Neural cell (in vitro differentiated cells): ENCODE data around the gene SLC9A1. TPM values are rescaled to one million over a fixed set of nuclear protein-coding genes. Genes with fewer than 3 reads are reported as not detected.

Experiments used
- H2AFZ ChIP-seq: fragments of 200-600, 300-800 bp; sonication (generic), shearing (Covaris generic); 2 replicates; pipeline ENCODE4 v1.6.0; 2014; ENCODE audit warnings: low read depth, mild to moderate bottlenecking, antibody characterized with exemption, low read length, moderate library complexity
- H3F3A ChIP-seq: fragments of 200-600 bp; shearing (Covaris generic); 2 replicates; pipeline ENCODE4 v1.6.1; 2016; ENCODE audit warnings: mild to moderate bottlenecking, moderate library complexity, mixed read lengths, antibody characterized with exemption, low read length; ENCODE audit not compliant: insufficient read depth, poor library complexity, severe bottlenecking
- H3K27ac ChIP-seq: fragments of 200-600, 300-800 bp; sonication (generic), shearing (Covaris generic); 2 replicates; pipeline ENCODE4 v1.5.1; 2014; ENCODE audit warnings: mild to moderate bottlenecking, low read length, moderate library complexity
- H3K27me3 ChIP-seq: fragments of 300-800, 200-600 bp; sonication (generic), shearing (Covaris generic); 2 replicates; pipeline ENCODE4 v1.6.0; 2014; ENCODE audit warnings: mild to moderate bottlenecking, low read depth, low read length, moderate library complexity; ENCODE audit not compliant: insufficient read depth
- H3K36me3 ChIP-seq: fragments of 300-800, 200-600 bp; sonication (generic), shearing (Covaris generic); 2 replicates; pipeline ENCODE4 v1.5.1; 2014; ENCODE audit warnings: mild to moderate bottlenecking, antibody characterized with exemption, low read length, moderate library complexity; ENCODE audit not compliant: insufficient read depth
- H3K4me2 ChIP-seq: fragments of 300-800, 200-600 bp; sonication (generic), shearing (Covaris generic); 2 replicates; pipeline ENCODE4 v1.6.0; 2014; ENCODE audit warnings: mild to moderate bottlenecking, low read length
- H3K4me3 ChIP-seq: fragments of 300-800, 200-600 bp; sonication (generic), shearing (Covaris generic); 2 replicates; pipeline ENCODE4 v1.5.1; 2014; ENCODE audit warnings: mild to moderate bottlenecking, low read length, moderate library complexity
- H3K79me2 ChIP-seq: fragments of 200-600 bp; shearing (Covaris generic); replicated peaks from 2 replicates; pipeline ENCODE4 v1.6.0; 2014; ENCODE audit warnings: mild to moderate bottlenecking, low read length, moderate library complexity; ENCODE audit not compliant: insufficient read depth
- H3K9ac ChIP-seq: fragments of 300-800, 200-600 bp; sonication (generic), shearing (Covaris generic); 2 replicates; pipeline ENCODE4 v1.6.1; 2016; ENCODE audit warnings: mild to moderate bottlenecking, low read length, mixed read lengths
- H3K9me2 ChIP-seq: fragments of 200-600 bp; shearing (Covaris generic); 2 replicates; pipeline ENCODE4 v1.6.1; 2016; ENCODE audit warnings: mild to moderate bottlenecking, low read length, mixed read lengths; ENCODE audit not compliant: insufficient read depth
- H3K9me3 ChIP-seq: fragments of 200-600, 300-800 bp; sonication (generic), shearing (Covaris generic); 2 replicates; pipeline ENCODE4 v1.6.1; 2016; ENCODE audit warnings: mild to moderate bottlenecking, mixed run types, low read length, moderate library complexity, mixed read lengths
- H4K20me1 ChIP-seq: fragments of 200-600 bp; shearing (Covaris generic); 2 replicates; pipeline ENCODE4 v1.6.1; 2016; ENCODE audit warnings: mild to moderate bottlenecking, mixed run types; ENCODE audit not compliant: insufficient read depth
- EP300 ChIP-seq: fragments of 450-650 bp; conservative IDR thresholded peaks from 2 replicates; pipeline ENCODE4 v1.6.1; 2014; ENCODE audit warnings: antibody characterized with exemption, mild to moderate bottlenecking, moderate library complexity; ENCODE audit not compliant: poor library complexity, severe bottlenecking
- EZH2 ChIP-seq: fragments of 200-600, 300-800 bp; shearing (Covaris generic), sonication (generic); IDR thresholded peaks from 2 replicates; pipeline ENCODE4 v1.6.1; 2014; ENCODE audit warnings: antibody characterized with exemption, low read length, borderline replicate concordance, mild to moderate bottlenecking; ENCODE audit not compliant: insufficient read depth, poor library complexity, severe bottlenecking
- MXI1 ChIP-seq: fragments of 450-650 bp; conservative IDR thresholded peaks from 2 replicates; pipeline ENCODE4 v1.6.1; 2014; ENCODE audit warnings: antibody characterized with exemption, mild to moderate bottlenecking; ENCODE audit not compliant: poor library complexity, severe bottlenecking
- POLR2AphosphoS5 ChIP-seq: IDR thresholded peaks from 2 replicates; pipeline ENCODE4 v1.6.1; 2012
- RAD21 ChIP-seq: fragments of 450-650 bp; conservative IDR thresholded peaks from 2 replicates; pipeline ENCODE4 v1.6.1; 2014; ENCODE audit warnings: antibody characterized with exemption, mild to moderate bottlenecking, moderate library complexity
- SMC3 ChIP-seq: fragments of 450-650 bp; conservative IDR thresholded peaks from 2 replicates; pipeline ENCODE4 v1.6.1; 2014; ENCODE audit warnings: antibody characterized with exemption, mild to moderate bottlenecking, moderate library complexity; ENCODE audit not compliant: poor library complexity
- TAF1 ChIP-seq: IDR thresholded peaks from 2 replicates; pipeline ENCODE4 v1.6.1; 2012; ENCODE audit warnings: low read depth
- polyA plus RNA-seq: library from polyadenylated mRNA; depleted of rRNA; stranded (reverse); fragments of >200 nt; gene quantifications from 2 replicates; pipeline ENCODE4 v1.2.3, GENCODE V29; 2014
- TF ChIP-seq, protein P1 (sequence below): fragments of 450-650 bp; IDR thresholded peaks from 2 replicates; pipeline ENCODE4 v1.5.1; 2014; ENCODE audit warnings: antibody characterized with exemption, mild to moderate bottlenecking, moderate library complexity; ENCODE audit not compliant: poor library complexity, severe bottlenecking
- TF ChIP-seq, protein P2 (sequence below): IDR thresholded peaks from 2 replicates; pipeline ENCODE4 v1.6.1; 2012; ENCODE audit warnings: borderline replicate concordance

SLC9A1 gene
- polyA plus RNA-seq, 1 donor from 2014 or later, result 1.5 TPM

DNA sequence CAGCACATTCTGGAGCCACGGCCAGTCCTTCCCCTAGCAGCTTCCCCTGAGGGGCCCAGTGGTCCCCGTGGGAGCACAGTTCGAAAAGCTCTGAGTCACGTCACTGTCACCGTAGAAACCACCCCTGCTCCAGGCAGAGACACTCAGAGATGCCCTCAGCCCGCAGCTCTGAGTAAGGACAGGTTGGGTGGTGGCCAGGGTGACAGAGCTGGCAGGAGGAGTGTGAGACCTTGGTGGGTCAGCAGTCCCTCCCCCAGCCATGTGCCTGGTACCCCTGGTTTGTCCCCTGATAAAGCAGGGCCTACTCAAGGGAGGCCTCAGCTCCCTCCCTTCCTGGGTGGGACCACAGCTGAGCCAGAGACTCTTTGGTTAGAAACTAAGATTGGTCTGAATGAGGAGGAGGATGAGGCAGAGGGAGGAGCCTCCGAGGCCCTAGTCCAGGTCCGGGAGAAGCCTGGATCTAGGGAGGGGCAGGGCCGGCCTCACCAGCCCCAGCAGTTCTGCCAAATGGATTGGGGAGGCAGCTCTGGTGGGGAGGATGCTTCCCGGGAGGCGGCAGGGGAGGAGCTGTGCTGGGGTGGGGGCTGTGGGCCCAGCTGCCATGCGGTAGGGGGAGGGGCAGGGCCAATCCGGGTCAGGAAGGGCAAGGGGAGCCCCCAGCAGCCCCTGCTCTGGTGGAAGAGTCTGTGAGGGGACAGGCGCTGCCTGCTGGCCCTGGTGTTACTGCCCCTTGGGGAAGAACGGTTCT is 55.2 kb downstream of the SLC9A1 start:
- Histone ChIP-seq H3F3A (no peaks in the 10 kb centered on the region), H3K9me3 (no peaks in the 10 kb centered on the region), H3K9ac (peak overlapping the region; percentile 42), H2AFZ (no peak overlapping the region), H3K79me2 (no peaks in the 10 kb centered on the region), H3K27ac (peak overlapping the region; percentile 25), H4K20me1 (no peaks in the 10 kb centered on the region), H3K9me2 (no peaks in the 10 kb centered on the region), H3K27me3 (no peaks in the 10 kb centered on the region), H3K36me3 (no peaks in the 10 kb centered on the region), H3K4me2 (no peak overlapping the region), H3K4me3 (peak overlapping the region; percentile 46)
- TF ChIP-seq EZH2 (no peak), TAF1 (no peak), SMC3 (no peak), MXI1 (no peak), RAD21 (peak; percentile 6)
- TF ChIP-seq, protein P1, sequence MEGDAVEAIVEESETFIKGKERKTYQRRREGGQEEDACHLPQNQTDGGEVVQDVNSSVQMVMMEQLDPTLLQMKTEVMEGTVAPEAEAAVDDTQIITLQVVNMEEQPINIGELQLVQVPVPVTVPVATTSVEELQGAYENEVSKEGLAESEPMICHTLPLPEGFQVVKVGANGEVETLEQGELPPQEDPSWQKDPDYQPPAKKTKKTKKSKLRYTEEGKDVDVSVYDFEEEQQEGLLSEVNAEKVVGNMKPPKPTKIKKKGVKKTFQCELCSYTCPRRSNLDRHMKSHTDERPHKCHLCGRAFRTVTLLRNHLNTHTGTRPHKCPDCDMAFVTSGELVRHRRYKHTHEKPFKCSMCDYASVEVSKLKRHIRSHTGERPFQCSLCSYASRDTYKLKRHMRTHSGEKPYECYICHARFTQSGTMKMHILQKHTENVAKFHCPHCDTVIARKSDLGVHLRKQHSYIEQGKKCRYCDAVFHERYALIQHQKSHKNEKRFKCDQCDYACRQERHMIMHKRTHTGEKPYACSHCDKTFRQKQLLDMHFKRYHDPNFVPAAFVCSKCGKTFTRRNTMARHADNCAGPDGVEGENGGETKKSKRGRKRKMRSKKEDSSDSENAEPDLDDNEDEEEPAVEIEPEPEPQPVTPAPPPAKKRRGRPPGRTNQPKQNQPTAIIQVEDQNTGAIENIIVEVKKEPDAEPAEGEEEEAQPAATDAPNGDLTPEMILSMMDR, result no peak

DNA sequence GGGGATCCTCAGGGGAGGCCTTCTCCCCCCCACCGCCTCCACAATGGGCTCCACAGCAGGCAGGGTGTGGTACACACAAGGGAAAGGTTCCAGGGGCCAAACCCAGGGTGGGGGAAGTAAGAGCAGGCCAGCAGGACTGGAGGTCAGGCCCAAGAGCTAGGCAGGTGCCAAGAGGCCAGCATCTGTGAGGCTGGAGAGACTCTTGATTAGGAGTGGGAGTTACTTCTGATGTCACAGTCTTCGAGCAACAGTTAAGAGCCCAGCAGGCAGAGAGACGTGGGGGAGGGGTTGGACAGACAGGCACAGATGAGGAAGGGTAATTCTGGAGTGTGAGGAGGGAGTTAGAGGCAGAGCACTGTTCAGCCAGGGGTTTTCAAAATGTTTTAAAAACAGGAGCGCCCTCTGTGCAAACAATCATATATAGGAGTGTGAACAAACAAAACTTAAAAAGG is 55.8 kb downstream of the SLC9A1 start:
- no peak overlapping the region for H2AFZ ChIP-seq

More for the DNA sequence above, 55.8 kb downstream of the SLC9A1 start:
- H3K9me2 ChIP-seq, result no peaks in the 10 kb centered on the region
- no peaks in the 10 kb centered on the region for H4K20me1 ChIP-seq
- no peaks in the 10 kb centered on the region for H3K79me2 ChIP-seq
- H3K27ac ChIP-seq, result peak overlapping the region; percentile 25
- no peaks in the 10 kb centered on the region for H3K9me3 ChIP-seq
- peak overlapping the region; percentile 42 for H3K9ac ChIP-seq
- no peaks in the 10 kb centered on the region for H3K36me3 ChIP-seq
- peak overlapping the region; percentile 46 for H3K4me3 ChIP-seq
- H3F3A ChIP-seq, result no peaks in the 10 kb centered on the region
- TF ChIP-seq POLR2AphosphoS5 (no peak), EZH2 (no peak), MXI1 (no peak), EP300 (no peak), RAD21 (peak; percentile 13), SMC3 (no peak)
- TF ChIP-seq, protein P2, sequence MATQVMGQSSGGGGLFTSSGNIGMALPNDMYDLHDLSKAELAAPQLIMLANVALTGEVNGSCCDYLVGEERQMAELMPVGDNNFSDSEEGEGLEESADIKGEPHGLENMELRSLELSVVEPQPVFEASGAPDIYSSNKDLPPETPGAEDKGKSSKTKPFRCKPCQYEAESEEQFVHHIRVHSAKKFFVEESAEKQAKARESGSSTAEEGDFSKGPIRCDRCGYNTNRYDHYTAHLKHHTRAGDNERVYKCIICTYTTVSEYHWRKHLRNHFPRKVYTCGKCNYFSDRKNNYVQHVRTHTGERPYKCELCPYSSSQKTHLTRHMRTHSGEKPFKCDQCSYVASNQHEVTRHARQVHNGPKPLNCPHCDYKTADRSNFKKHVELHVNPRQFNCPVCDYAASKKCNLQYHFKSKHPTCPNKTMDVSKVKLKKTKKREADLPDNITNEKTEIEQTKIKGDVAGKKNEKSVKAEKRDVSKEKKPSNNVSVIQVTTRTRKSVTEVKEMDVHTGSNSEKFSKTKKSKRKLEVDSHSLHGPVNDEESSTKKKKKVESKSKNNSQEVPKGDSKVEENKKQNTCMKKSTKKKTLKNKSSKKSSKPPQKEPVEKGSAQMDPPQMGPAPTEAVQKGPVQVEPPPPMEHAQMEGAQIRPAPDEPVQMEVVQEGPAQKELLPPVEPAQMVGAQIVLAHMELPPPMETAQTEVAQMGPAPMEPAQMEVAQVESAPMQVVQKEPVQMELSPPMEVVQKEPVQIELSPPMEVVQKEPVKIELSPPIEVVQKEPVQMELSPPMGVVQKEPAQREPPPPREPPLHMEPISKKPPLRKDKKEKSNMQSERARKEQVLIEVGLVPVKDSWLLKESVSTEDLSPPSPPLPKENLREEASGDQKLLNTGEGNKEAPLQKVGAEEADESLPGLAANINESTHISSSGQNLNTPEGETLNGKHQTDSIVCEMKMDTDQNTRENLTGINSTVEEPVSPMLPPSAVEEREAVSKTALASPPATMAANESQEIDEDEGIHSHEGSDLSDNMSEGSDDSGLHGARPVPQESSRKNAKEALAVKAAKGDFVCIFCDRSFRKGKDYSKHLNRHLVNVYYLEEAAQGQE, result no peak
- H3K4me2 ChIP-seq, result no peak overlapping the region
- H3K27me3 ChIP-seq, result no peaks in the 10 kb centered on the region
